Muscle of arm (tissue), 12 donors: ENCODE data around the gene TNIK. TPM values are rescaled to one million over a fixed set of nuclear protein-coding genes. Genes with fewer than 3 reads are reported as not detected.

ENCODE experiments used
- DNase-seq: peaks from one replicate; pipeline ENCODE4 v3.0.0-alpha.2; 2013
- polyA plus RNA-seq, 12 donors: library from polyadenylated mRNA; unstranded; fragments of 120-200 nt; gene quantifications; one replicate each; pipeline ENCODE4 v1.2.1, GENCODE V29; 2013; ENCODE audit not compliant: insufficient read length in 12 of 12

The TNIK gene
- polyA plus RNA-seq, 12 donors, result 24.3 to 57.4 (median 42.7) TPM; not detected in 1

DNA sequence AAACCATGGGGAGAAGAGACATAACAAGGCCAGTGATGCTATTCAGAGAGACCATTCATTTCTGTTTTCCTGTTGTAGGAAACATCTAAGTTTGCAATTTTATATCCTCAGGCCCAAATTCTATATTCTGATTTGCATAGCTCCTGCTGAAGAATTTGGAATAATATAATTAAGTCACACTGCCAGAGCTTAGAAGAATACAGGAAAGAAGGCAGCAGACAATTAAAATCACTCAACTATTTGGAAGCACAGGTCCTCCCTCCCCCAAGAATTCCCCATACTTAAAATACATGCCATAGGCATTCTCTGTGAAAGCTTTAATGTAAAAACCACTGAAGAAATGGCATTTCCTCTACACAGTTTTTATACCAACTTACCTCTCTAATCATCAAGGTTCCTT is 366.7 kb downstream of the TNIK start:
- DNase-seq, result no peak

- DNase-seq, result no peak
Measured at GRCh38 chr3:171092467-171092911, 367.7 kb downstream of the TNIK start.

- no peak for DNase-seq
Measured at GRCh38 chr3:171090321-171090720, 369.9 kb downstream of the TNIK start.

GRCh38 chr3:171088964-171089754 is 371.0 kb downstream of the TNIK start:
- DNase-seq, result peak; percentile 26

DNA sequence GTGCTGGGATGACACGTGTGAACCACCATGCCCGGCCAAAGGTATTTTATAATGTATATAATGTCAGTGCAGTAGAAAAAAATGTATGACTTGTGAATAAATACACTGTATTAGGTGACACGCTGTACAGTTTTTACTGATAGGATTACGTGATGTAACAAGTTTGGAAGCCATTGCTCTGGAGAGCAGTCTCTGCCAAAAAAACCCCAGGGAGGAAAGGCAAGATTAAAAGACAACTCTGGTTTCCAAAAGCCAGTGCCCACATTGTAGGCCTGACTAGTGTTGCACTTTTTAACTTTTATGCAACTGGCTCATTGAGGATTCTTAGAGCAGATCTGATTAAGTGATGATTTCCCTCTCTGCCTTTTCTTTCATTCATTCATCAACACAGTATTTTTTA is 371.7 kb downstream of the TNIK start:
- DNase-seq, result no peak

- no peak for DNase-seq
Measured at GRCh38 chr3:171086914-171087313, 373.3 kb downstream of the TNIK start.

- DNase-seq, result no peak
Measured at GRCh38 chr3:171077261-171077660, 382.9 kb downstream of the TNIK start.

- peak; percentile 16 for DNase-seq
Measured at GRCh38 chr3:171072432-171072831, 387.8 kb downstream of the TNIK start.

DNA sequence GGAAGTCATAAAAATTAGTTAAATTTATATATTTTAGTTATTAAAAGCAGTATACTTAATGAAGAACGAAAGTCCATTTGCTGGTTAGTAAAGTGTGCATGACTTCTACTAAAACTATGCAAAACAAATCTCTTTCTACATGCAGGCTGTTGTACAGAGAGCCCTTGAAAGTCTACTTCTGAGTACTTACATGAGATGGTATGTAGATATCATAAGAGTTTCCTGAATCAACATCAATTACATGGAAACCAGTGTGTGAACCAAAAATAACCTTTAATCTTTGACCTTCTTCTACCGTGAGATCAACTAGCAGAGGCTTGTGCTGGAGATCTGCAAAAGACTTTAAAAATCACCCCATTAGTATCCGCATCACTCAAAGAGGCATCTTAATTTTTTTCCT is 391.5 kb downstream of the TNIK start:
- no peak for DNase-seq

- DNase-seq, result no peak
Measured at GRCh38 chr3:171066206-171066605, 394.0 kb downstream of the TNIK start.

DNA sequence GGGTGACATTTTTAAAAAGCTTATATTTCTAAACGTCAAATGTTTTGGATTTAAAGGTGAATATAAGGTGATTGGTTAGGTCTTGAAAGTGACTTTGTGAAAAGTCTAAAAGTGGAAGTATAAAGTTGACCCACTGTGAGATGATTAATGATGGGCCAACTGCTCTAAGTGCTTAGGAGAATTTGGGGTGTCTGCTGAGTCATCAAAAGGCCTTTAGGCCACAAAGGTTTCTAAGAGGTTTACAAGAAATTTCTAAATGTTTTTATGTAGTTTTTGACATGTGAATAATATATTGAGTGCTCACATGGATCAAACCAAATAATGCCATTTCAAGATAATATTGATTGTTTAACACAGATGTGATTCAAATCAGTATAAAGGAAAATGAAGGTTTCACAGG is 394.5 kb downstream of the TNIK start:
- no peak for DNase-seq

DNA sequence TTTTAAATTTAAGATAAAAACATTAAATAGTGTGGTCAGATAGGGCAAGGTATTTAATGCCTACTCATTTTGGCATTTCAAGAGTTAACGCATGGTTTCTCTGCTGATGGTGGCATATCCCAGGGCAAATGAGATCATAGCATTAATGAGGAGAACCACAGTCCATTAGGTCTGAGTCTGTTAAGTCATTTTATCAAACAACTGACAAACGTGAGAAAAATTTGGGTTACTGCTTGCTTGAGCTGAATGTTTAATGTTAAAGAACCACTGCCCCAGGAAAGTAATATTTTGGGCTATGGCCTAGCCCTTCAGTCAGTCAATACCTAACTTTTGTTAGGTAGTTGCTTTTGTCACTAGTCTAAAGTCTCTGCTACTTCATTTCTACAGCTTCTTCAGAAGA is 395.7 kb downstream of the TNIK start:
- DNase-seq, result no peak

DNA sequence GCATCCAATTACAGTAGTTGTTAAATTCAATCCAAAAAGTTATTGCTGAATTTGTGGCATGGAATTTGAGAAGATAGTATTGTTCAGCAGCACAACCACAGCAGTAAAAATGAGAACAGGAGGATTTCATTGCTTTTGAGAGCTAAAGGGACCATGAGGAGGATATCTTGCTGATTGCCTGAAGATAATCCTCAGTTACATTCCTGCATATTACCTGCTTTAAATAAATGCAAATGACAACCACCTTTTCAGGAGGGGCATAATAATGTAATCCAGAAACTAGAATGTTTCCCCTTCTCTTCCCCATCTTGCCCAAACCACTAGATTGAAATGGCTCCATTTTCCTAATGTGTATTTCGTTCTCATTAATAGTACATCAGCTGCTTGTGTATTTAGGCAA is 398.5 kb downstream of the TNIK start:
- no peak for DNase-seq

DNA sequence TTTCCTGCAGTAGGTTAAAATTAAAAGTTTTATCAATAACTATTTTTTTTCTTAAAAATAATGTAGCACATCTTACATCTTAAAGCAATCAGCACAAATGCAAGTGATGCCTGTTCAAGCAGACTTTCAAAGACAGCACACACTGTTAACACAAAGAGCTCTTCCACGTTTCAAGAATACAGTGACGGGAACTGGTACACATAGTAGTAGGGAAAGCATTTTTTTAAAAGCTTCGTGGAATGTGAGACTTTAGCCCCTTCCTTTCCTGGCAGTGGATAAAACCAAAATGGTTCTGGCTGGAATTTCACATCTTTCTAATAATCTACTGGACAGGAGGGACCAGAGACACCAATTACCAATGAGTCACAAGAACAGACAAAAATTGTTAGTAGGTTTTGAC is 400.2 kb downstream of the TNIK start:
- no peak for DNase-seq

GRCh38 chr3:171058873-171059603 is 401.2 kb downstream of the TNIK start:
- DNase-seq, result no peak

DNA sequence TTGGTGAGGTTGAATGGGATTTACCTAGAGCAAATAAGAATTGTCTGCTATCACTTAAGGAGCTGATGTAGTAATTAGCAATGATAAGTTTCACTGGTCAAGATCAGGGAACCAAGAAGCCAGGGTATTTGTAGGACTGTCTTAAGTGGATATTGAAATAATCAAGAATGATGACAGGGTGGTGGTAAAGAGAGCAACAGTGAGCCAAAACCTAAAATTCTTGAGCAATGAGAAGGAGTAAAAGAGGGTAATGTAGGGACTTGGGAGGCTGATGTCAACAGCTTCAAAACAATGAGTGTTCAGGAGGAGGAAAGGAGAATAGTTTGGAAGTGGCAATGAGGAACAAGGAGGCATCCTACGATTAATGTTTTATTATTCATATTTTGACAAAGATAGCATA is 402.1 kb downstream of the TNIK start:
- no peak for DNase-seq

DNA sequence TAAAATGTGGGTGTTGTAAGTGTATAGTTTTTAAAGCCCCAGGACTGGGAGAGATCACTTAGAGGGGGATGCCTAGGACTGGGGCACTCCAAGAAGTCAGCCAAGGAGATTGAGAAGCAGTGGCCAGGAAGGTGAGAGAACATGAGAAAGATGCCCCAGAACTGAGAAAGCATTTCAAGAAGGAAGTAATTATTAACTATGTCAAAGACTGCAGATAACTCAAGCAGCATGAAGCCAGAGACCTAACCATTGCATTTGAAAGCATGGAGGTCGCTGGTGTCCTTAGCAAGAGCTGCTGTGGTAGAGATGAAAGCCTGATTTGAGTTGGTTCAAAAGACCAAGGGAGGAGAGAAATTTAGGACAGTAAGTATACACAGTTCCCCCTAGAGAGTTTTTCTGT is 403.1 kb downstream of the TNIK start:
- no peak for DNase-seq

DNA sequence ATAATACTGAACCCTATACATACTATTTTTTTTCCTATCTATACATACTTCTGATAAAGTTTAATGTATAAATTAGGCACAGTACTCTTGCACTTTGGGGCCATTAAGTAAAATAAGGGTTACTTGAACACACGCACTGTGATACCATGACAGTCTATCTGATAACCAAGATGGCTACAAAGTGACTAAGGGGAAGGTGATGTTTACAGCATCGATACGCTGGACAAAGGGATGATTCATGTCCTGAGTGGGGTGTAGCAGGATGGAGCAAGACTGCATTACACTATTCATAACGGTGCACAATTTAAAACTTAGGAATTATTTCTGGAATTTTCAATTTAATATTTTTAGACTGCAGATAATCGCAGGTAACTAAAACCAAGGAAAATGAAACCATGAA is 403.7 kb downstream of the TNIK start:
- DNase-seq, result no peak

- no peak for DNase-seq
Measured at GRCh38 chr3:171055336-171056178, 404.6 kb downstream of the TNIK start.

- no peak for DNase-seq
Measured at GRCh38 chr3:171054921-171055320, 405.3 kb downstream of the TNIK start.

GRCh38 chr3:171054231-171054630 is 406.0 kb downstream of the TNIK start:
- no peak for DNase-seq

DNA sequence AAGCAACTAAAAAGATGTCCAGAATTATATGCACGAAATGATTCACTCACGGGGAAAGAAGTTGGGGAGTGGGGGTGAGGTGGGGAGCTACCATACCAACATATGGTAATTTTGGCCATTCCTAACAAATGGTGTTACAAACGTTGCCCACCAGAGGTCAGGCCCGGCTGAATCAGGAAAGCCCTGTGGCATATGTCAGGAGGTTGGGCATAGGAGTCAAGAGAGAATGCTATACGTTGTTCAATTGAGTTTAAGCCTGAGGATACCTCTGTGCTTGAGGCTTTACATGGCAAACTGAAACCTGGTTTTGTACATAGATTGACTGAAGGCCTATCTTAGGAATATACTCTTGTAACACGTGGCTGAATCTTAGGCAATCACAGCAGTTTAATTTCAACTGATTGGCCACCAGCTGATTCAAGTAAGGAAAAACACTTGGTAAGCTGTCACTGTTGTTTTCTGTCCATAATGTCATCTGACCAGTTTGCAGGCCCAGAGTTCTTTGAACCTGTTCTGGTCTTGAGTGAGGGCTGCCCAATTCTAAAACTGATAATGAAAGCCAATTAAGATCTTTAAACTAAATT is 410.3 kb downstream of the TNIK start:
- peak; percentile 19 for DNase-seq
